K562 (cell line): ENCODE measurements around the gene DEPP1. TPM values are rescaled to one million over a fixed set of nuclear protein-coding genes. Genes with fewer than 3 reads are reported as not detected.

Experiments used
- ATAC-seq: fragments of 200-7000 bp; cut with Tn5 transposase; 3 replicates; pipeline ENCODE4 v1.9.1; 2020; ENCODE audit warnings: moderate library complexity
- BruUV-seq: library from RNA; stranded (reverse); fragments of 400-500 nt; replicated peaks from 2 replicates; lab custom pipeline; 2021; lab: Mats Ljungman, UMichigan
- CTCF ChIA-PET: fragments of 300-600 bp; formaldehyde crosslinking; extraction: SDS; loops from one replicate; lab custom pipeline; 2021; ENCODE audit warnings: low intra/inter-chr PET ratio; lab: Yijun Ruan, JAX
- POLR2A ChIA-PET: fragments of 300-600, 350-650 bp; sonication (Branson Sonifier 250); formaldehyde crosslinking; extraction: SDS; loops from one replicate; lab custom pipeline; 2021; ENCODE audit warnings: antibody characterized with exemption, inconsistent platforms; lab: Yijun Ruan, JAX
- DNase-seq, 4 experiments: peaks; one replicate each; pipeline versions ENCODE4 v3.0.0 to v3.0.0-alpha.2; 2011 to 2018; ENCODE audit warnings: low spot score in 3 of 4, mixed read lengths in 3 of 4; ENCODE audit errors: extremely low read depth in 1 of 4
- FAIRE-seq: peaks from 2 replicates; lab custom pipeline; 2011; peaks lifted over from hg19 to GRCh38; lab: Jason Lieb, UNC
- H2AFZ ChIP-seq: 2 replicates; pipeline ENCODE4 v1.6.0; 2011; ENCODE audit warnings: low read depth, low read length, control low read depth, inconsistent platforms
- H3K27ac ChIP-seq: fragments of 200-600 bp; 3 replicates; pipeline ENCODE4 v1.8.0; 2011; ENCODE audit warnings: low read depth, mild to moderate bottlenecking, control low read depth, inconsistent platforms, low read length, moderate library complexity, mixed read lengths; ENCODE audit errors: extremely low read depth
- H3K27me3 ChIP-seq, 2 experiments: fragments of 300-600 bp in 1 of 2; 2 replicates in 1 of 2; 3 replicates in 1 of 2; pipeline versions ENCODE4 v1.6.0 to v1.8.0; 2011; ENCODE audit warnings: inconsistent platforms in 2 of 2, low read length in 2 of 2, mild to moderate bottlenecking in 1 of 2, mixed read lengths in 1 of 2, moderate library complexity in 1 of 2; ENCODE audit not compliant: control insufficient read depth in 2 of 2, insufficient read depth in 2 of 2
- H3K36me3 ChIP-seq: fragments of 300-600 bp; 3 replicates; pipeline ENCODE4 v1.8.0; 2011; ENCODE audit warnings: mild to moderate bottlenecking, low read length, inconsistent platforms; ENCODE audit not compliant: control insufficient read depth, insufficient read depth
- H3K4me1 ChIP-seq, 2 experiments: fragments of 200-600 bp in 1 of 2; replicated peaks in 1 of 2; 2 replicates in 1 of 2; 3 replicates in 1 of 2; pipeline versions ENCODE4 v1.5.1 to v1.8.0; 2011; ENCODE audit warnings: inconsistent platforms in 2 of 2, low read length in 2 of 2, mild to moderate bottlenecking in 1 of 2, mixed read lengths in 1 of 2, moderate library complexity in 1 of 2; ENCODE audit not compliant: control insufficient read depth in 2 of 2, insufficient read depth in 2 of 2
- H3K4me2 ChIP-seq: 2 replicates; pipeline ENCODE4 v1.6.1; 2011; ENCODE audit warnings: low read length, control low read depth, inconsistent platforms, mixed read lengths; ENCODE audit not compliant: insufficient read depth
- H3K4me3 ChIP-seq: fragments of 200-600 bp; sonication (generic), shearing (Covaris generic); 2 replicates; pipeline ENCODE4 v1.5.1; 2016; ENCODE audit warnings: control low read depth, inconsistent platforms
- H3K79me2 ChIP-seq: fragments of 200-600 bp; 3 replicates; pipeline ENCODE4 v1.8.0; 2011; ENCODE audit warnings: low read length, inconsistent platforms; ENCODE audit not compliant: control insufficient read depth, insufficient read depth
- H3K9ac ChIP-seq, 2 experiments: 2 replicates each; pipeline versions ENCODE4 v1.6.0 to v1.6.1; 2011; ENCODE audit warnings: low read depth in 2 of 2, low read length in 2 of 2, control low read depth in 1 of 2, inconsistent platforms in 1 of 2, mild to moderate bottlenecking in 1 of 2, mixed read lengths in 1 of 2; ENCODE audit not compliant: insufficient read depth in 1 of 2
- H3K9me1 ChIP-seq: one replicate; pipeline ENCODE4 v1.6.0; 2011; ENCODE audit warnings: inconsistent platforms, mild to moderate bottlenecking, low read length, moderate library complexity; ENCODE audit not compliant: control insufficient read depth, insufficient read depth
- H3K9me3 ChIP-seq: replicated peaks from 2 replicates; pipeline ENCODE4 v1.5.1; 2011; ENCODE audit warnings: low read depth, low read length, inconsistent platforms; ENCODE audit not compliant: control insufficient read depth, insufficient read depth
- H4K20me1 ChIP-seq: replicated peaks from 2 replicates; pipeline ENCODE4 v1.6.1; 2011; ENCODE audit warnings: low read length, inconsistent platforms, mixed read lengths; ENCODE audit not compliant: control insufficient read depth, insufficient read depth
- CSDE1 ChIP-seq, 2 experiments: fragments of 450-650 bp; IDR thresholded peaks; 2 replicates each; pipeline ENCODE4 v1.6.1; 2016; ENCODE audit warnings: mild to moderate bottlenecking in 1 of 2
- ELF2 ChIP-seq: fragments of 250-450 bp; sonication (Bioruptor Pico); IDR thresholded peaks from 2 replicates; pipeline ENCODE4 v1.5.0; 2021; ENCODE audit warnings: mild to moderate bottlenecking
- FOSL1 ChIP-seq: fragments of 200-800 bp; sonication (Bioruptor generic); conservative IDR thresholded peaks from 2 replicates; pipeline ENCODE4 v1.6.1; 2016; ENCODE audit warnings: missing genetic modification characterization, missing compliant biosample characterization
- FOXA1 ChIP-seq: fragments of 450-650 bp; IDR thresholded peaks from 2 replicates; pipeline ENCODE4 v1.6.1; 2016; ENCODE audit warnings: mild to moderate bottlenecking, borderline replicate concordance
- FOXA3 ChIP-seq, 2 experiments: fragments of 450-650 bp in 1 of 2; sonication (generic) in 1 of 2; formaldehyde crosslinking; IDR thresholded peaks in 1 of 2; conservative IDR thresholded peaks in 1 of 2; 2 replicates each; pipeline versions ENCODE4 v1.4.0 to v1.8.0; 2020 to 2022; ENCODE audit warnings: mild to moderate bottlenecking in 2 of 2, missing genetic modification reagents in 1 of 2
- FOXJ2 ChIP-seq: fragments of 200-800 bp; sonication (Bioruptor generic); IDR thresholded peaks from 2 replicates; pipeline ENCODE4 v1.6.1; 2016; ENCODE audit warnings: missing genetic modification characterization, missing compliant biosample characterization
- GATA2 ChIP-seq: sonication (generic); formaldehyde crosslinking; IDR thresholded peaks from 2 replicates; pipeline ENCODE4 v1.4.0; 2020; ENCODE audit warnings: mild to moderate bottlenecking, missing genetic modification reagents
- KLF6 ChIP-seq: fragments of 250-450 bp; sonication (Bioruptor Pico); IDR thresholded peaks from 2 replicates; pipeline ENCODE4 v1.4.0; 2020; ENCODE audit warnings: mild to moderate bottlenecking, moderate library complexity, borderline replicate concordance
- LEF1 ChIP-seq: fragments of 450-650 bp; IDR thresholded peaks from 2 replicates; pipeline ENCODE4 v1.6.1; 2016; ENCODE audit warnings: mild to moderate bottlenecking
- NR2C2 ChIP-seq, 2 experiments: fragments of 200-800 bp in 1 of 2; sonication (Bioruptor generic) in 1 of 2; sonication (generic) in 1 of 2; formaldehyde crosslinking in 1 of 2; IDR thresholded peaks; 2 replicates each; pipeline versions ENCODE4 v1.6.1 to v1.8.0; 2016 to 2022; ENCODE audit warnings: mild to moderate bottlenecking in 1 of 2, missing compliant biosample characterization in 1 of 2, missing genetic modification characterization in 1 of 2, missing genetic modification reagents in 1 of 2
- PHF20 ChIP-seq: fragments of 450-650 bp; IDR thresholded peaks from 2 replicates; pipeline ENCODE4 v1.6.1; 2018; ENCODE audit not compliant: partially characterized antibody
- PHTF2 ChIP-seq: fragments of 250-450 bp; sonication (Bioruptor Pico); IDR thresholded peaks from 2 replicates; pipeline ENCODE4 v1.5.0; 2021; ENCODE audit warnings: mild to moderate bottlenecking
- SREBF2 ChIP-seq: sonication (generic); formaldehyde crosslinking; IDR thresholded peaks from 2 replicates; pipeline ENCODE4 v1.4.0; 2020; ENCODE audit warnings: mild to moderate bottlenecking, missing genetic modification reagents
- TAL1 ChIP-seq: fragments of 450-650 bp; IDR thresholded peaks from 2 replicates; pipeline ENCODE4 v1.6.1; 2016; ENCODE audit warnings: mild to moderate bottlenecking
- TCF7L2 ChIP-seq: fragments of 150-350 bp; IDR thresholded peaks from 2 replicates; pipeline ENCODE4 v1.6.1; 2016; ENCODE audit warnings: low read depth, mild to moderate bottlenecking, low read length, moderate library complexity
- TGIF2 ChIP-seq: sonication (generic); formaldehyde crosslinking; IDR thresholded peaks from 2 replicates; pipeline ENCODE4 v1.8.1; 2022; ENCODE audit warnings: mild to moderate bottlenecking, missing genetic modification reagents, moderate library complexity
- ZEB2 ChIP-seq: fragments of 450-650 bp; IDR thresholded peaks from 2 replicates; pipeline ENCODE4 v1.6.1; 2016
- ZNF354B ChIP-seq: fragments of 250-450 bp; sonication (Bioruptor Pico); IDR thresholded peaks from 2 replicates; pipeline ENCODE4 v1.4.0; 2020
- WGBS: fragments of 100-300 bp; shearing (Covaris generic); methylation state at CpG from one replicate; pipeline ENCODE4 v1.1.6; 2016; ENCODE audit warnings: low coverage, mixed read lengths; ENCODE audit not compliant: insufficient coverage; ENCODE audit errors: missing lambda C conversion rate; 5-methylcytosine and 5-hydroxymethylcytosine counted together
- in situ Hi-C: fragments of 300-500 bp; cut with MboI; formaldehyde crosslinking; loops from 4 replicates; pipeline ENCODE4 v1.15.0; 2018; ENCODE audit warnings: inconsistent platforms, mixed read lengths
- intact Hi-C: fragments of 100-400 bp; cut with micrococcal nuclease; formaldehyde crosslinking; loops from 2 replicates; pipeline ENCODE4 v1.14.2; 2022
- polyA plus RNA-seq, 8 experiments: library from polyadenylated mRNA; depleted of rRNA in 4 of 8; stranded (reverse) in 5 of 8; unstranded in 3 of 8; fragments of >200 nt; fragmentation: Nextera tagmentation in 2 of 8; fragmentation: Illumina TruSeq in 1 of 8; extraction: Ambion mirVana in 2 of 8; extraction: Trizol in 1 of 8; gene quantifications; 2 replicates each; pipeline versions ENCODE4 v1.2.1 to v1.2.3, GENCODE V29; 2011 to 2014; ENCODE audit warnings: inconsistent platforms in 1 of 8, missing spikeins in 1 of 8
- total RNA-seq, 7 experiments: library from RNA; depleted of rRNA in 6 of 7; stranded (reverse); fragments of >200 nt in 6 of 7; fragmentation: Illumina TruSeq in 2 of 7; extraction: Trizol in 2 of 7; gene quantifications; 2 replicates each; pipeline versions ENCODE4 v1.2.1 to v1.2.3, GENCODE V29; 2011 to 2021; ENCODE audit warnings: low replicate concordance in 1 of 7
- TF ChIP-seq, protein P1 (sequence below): fragments of 250-450 bp; sonication (Bioruptor Pico); IDR thresholded peaks from 2 replicates; pipeline ENCODE4 v1.5.1; 2021; ENCODE audit warnings: mild to moderate bottlenecking
- TF ChIP-seq, protein P2 (sequence below): fragments of 250-450 bp; sonication (Bioruptor Pico); IDR thresholded peaks from 2 replicates; pipeline ENCODE4 v1.9.0; 2021; ENCODE audit warnings: mild to moderate bottlenecking, inconsistent platforms

Gene DEPP1
- total and polyA plus RNA-seq, 9 of the 15 experiments (the other 6 are each of a cell fraction or from before 2014, with no cell fraction given): 0.04 to 0.54 (median 0.20) TPM; not detected in 1

DNA sequence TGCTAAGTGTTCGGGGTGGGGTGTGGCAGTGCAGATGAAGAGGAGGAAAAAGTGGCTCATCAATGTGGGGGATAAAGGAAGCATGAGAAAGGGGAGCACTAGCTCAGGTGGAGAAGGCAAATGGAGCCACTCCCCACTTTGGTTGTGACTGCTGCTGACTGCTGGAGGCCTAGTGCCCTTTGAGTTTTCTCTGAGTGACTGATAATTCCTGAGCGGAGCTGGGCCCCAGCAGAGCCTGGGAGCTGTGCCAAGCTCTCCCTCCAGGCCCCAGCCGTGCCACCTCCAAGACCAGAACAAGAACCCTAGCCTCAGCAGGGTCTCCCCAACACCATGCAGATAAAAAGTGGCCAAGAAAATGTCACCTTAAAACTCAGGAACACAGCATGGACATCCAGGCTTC lies 28.7 kb downstream of the DEPP1 start:
- Histone ChIP-seq H3K36me3 (no peaks in the 10 kb centered on the region), H3K9me3 (no peaks in the 10 kb centered on the region), H3K79me2 (no peaks in the 10 kb centered on the region), H3K9ac (no peak overlapping the region), H3K9me1 (no peaks in the 10 kb centered on the region), H3K4me2 (no peak overlapping the region), H3K27ac (no peak overlapping the region), H3K4me3 (no peak overlapping the region), H3K27me3 (peaks cover 9 to 19% of the 10 kb centered on the region in 2 experiments; a peak in 4 of 5 replicates), H2AFZ (no peak overlapping the region), H4K20me1 (no peaks in the 10 kb centered on the region), H3K4me1 (no peaks in the 10 kb centered on the region)
- ChIA-PET CTCF (no interaction called here), POLR2A (interaction anchor here (0.5 to 1.0 kb wide), 3 partner anchors 14 to 123 kb away, joined by 3 read pairs; no protein-coding TSS in a partner anchor)
- TF ChIP-seq, protein P1, sequence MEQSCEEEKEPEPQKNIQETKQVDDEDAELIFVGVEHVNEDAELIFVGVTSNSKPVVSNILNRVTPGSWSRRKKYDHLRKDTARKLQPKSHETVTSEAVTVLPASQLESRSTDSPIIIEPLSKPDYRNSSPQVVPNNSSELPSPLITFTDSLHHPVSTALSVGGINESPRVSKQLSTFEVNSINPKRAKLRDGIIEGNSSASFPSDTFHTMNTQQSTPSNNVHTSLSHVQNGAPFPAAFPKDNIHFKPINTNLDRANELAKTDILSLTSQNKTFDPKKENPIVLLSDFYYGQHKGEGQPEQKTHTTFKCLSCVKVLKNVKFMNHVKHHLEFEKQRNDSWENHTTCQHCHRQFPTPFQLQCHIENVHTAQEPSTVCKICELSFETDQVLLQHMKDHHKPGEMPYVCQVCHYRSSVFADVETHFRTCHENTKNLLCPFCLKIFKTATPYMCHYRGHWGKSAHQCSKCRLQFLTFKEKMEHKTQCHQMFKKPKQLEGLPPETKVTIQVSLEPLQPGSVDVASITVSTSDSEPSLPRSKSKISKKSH: no peak
- no peak for TF ChIP-seq NR2C2 (CRISPR knock-in tag; IDR thresholded peaks at IDR 0.05)
- no peak for TF ChIP-seq NR2C2 (tag; IDR thresholded peaks at IDR 0.05)
- no peak for TF ChIP-seq ZNF354B (CRISPR knock-in tag)
- no peak for TF ChIP-seq LEF1
- TF ChIP-seq TAL1: no peak
- no peak for TF ChIP-seq ELF2 (CRISPR knock-in tag)
- TF ChIP-seq FOXA3 (CRISPR knock-in tag; conservative IDR thresholded peaks at IDR 0.05 in 1 of 2, IDR thresholded peaks at IDR 0.05 in 1 of 2): no peak
- TF ChIP-seq ZEB2: no peak
- TF ChIP-seq PHF20: no peak
- TF ChIP-seq TCF7L2: no peak
- no peak for TF ChIP-seq FOSL1 (tag)
- no peak for TF ChIP-seq GATA2
- TF ChIP-seq FOXA1: no peak
- TF ChIP-seq FOXJ2: no peak
- TF ChIP-seq, protein P2, sequence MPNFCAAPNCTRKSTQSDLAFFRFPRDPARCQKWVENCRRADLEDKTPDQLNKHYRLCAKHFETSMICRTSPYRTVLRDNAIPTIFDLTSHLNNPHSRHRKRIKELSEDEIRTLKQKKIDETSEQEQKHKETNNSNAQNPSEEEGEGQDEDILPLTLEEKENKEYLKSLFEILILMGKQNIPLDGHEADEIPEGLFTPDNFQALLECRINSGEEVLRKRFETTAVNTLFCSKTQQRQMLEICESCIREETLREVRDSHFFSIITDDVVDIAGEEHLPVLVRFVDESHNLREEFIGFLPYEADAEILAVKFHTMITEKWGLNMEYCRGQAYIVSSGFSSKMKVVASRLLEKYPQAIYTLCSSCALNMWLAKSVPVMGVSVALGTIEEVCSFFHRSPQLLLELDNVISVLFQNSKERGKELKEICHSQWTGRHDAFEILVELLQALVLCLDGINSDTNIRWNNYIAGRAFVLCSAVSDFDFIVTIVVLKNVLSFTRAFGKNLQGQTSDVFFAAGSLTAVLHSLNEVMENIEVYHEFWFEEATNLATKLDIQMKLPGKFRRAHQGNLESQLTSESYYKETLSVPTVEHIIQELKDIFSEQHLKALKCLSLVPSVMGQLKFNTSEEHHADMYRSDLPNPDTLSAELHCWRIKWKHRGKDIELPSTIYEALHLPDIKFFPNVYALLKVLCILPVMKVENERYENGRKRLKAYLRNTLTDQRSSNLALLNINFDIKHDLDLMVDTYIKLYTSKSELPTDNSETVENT: no peak
- no peak for TF ChIP-seq SREBF2
- TF ChIP-seq TGIF2: no peak
- no peak for TF ChIP-seq CSDE1 (IDR thresholded peaks at IDR 0.05)
- TF ChIP-seq PHTF2 (CRISPR knock-in tag): no peak
- no peak for TF ChIP-seq KLF6
- FAIRE-seq (no peak), DNase-seq (no peak), ATAC-seq (no peak)
- 3% methylated on average over 3 of the region's 3 CpGs for WGBS
- intact Hi-C loops (no loop called here), in situ Hi-C loops (no loop called here)
- no TSS peak for BruUV-seq
